Stimulated activated CD8-positive, alpha-beta memory T cell treated with anti-CD3 and anti-CD28 coated beads, Interleukin-7, amount 100 ng/mL, for 48 hours (primary cell): ENCODE results near the gene SFMBT2.

ENCODE experiments used
- DNase-seq, 2 donors: peaks; one replicate each; pipeline ENCODE4 v3.0.0-alpha.2; 2020; ENCODE audit warnings: low read depth in 1 of 2; ENCODE audit errors: extremely low read depth in 1 of 2

The SFMBT2 gene

GRCh38 chr10:7370511-7370910, 40.3 kb downstream of the SFMBT2 start:
- DNase-seq: no peak

GRCh38 chr10:7365027-7365745, 45.6 kb downstream of the SFMBT2 start:
- DNase-seq: no peak

GRCh38 chr10:7364474-7364873, 46.4 kb downstream of the SFMBT2 start:
- no peak for DNase-seq

- DNase-seq: no peak
Measured at GRCh38 chr10:7363700-7364099, 47.1 kb downstream of the SFMBT2 start.

- DNase-seq: no peak
Measured at GRCh38 chr10:7362471-7362870, 48.4 kb downstream of the SFMBT2 start.

- no peak for DNase-seq
Measured at GRCh38 chr10:7361316-7361715, 49.5 kb downstream of the SFMBT2 start.

GRCh38 chr10:7359954-7360353, 50.9 kb downstream of the SFMBT2 start:
- no peak for DNase-seq

GRCh38 chr10:7359356-7359755, 51.5 kb downstream of the SFMBT2 start:
- no peak for DNase-seq

GRCh38 chr10:7357193-7357592, 53.6 kb downstream of the SFMBT2 start:
- no peak for DNase-seq

GRCh38 chr10:7354330-7355047, 56.3 kb downstream of the SFMBT2 start:
- no peak for DNase-seq

GRCh38 chr10:7351894-7352293, 58.9 kb downstream of the SFMBT2 start:
- no peak for DNase-seq

GRCh38 chr10:7350541-7351195, 60.2 kb downstream of the SFMBT2 start:
- DNase-seq: no peak

- no peak for DNase-seq
Measured at GRCh38 chr10:7345717-7346116, 65.1 kb downstream of the SFMBT2 start.

- no peak for DNase-seq
Measured at GRCh38 chr10:7343040-7343439, 67.8 kb downstream of the SFMBT2 start.

GRCh38 chr10:7340179-7340874, 70.5 kb downstream of the SFMBT2 start:
- no peak for DNase-seq

GRCh38 chr10:7339510-7339909, 71.3 kb downstream of the SFMBT2 start:
- DNase-seq: no peak

- no peak for DNase-seq
Measured at GRCh38 chr10:7338469-7338868, 72.4 kb downstream of the SFMBT2 start.

- no peak for DNase-seq
Measured at GRCh38 chr10:7337431-7338171, 73.2 kb downstream of the SFMBT2 start.

GRCh38 chr10:7335977-7336376, 74.9 kb downstream of the SFMBT2 start:
- no peak for DNase-seq

GRCh38 chr10:7334642-7334964, 76.2 kb downstream of the SFMBT2 start:
- DNase-seq: no peak
